H9 (cell line): Measurements from ENCODE around the gene TRIM26. TPM values are rescaled to one million over a fixed set of nuclear protein-coding genes. Genes with fewer than 3 reads are reported as not detected.

ENCODE experiments used
- DNase-seq: peaks from one replicate; pipeline ENCODE4 v3.0.0-alpha.2; 2017
- H2AFZ ChIP-seq: one replicate; pipeline ENCODE4 v1.6.1; 2013; ENCODE audit warnings: mild to moderate bottlenecking, low read length, control low read depth, moderate library complexity
- H2AK5ac ChIP-seq: 2 replicates; pipeline ENCODE4 v1.6.1; 2013; ENCODE audit warnings: low read length, control low read depth, mixed read lengths; ENCODE audit not compliant: insufficient read length
- H2BK120ac ChIP-seq: one replicate; pipeline ENCODE4 v1.6.1; 2013; ENCODE audit warnings: low read depth, mild to moderate bottlenecking, low read length, control low read depth, inconsistent platforms; ENCODE audit not compliant: poor library complexity, severe bottlenecking
- H2BK12ac ChIP-seq: 2 replicates; pipeline ENCODE4 v1.6.1; 2013; ENCODE audit warnings: low read length, control low read depth, mixed read lengths, low read depth; ENCODE audit not compliant: insufficient read length
- H2BK15ac ChIP-seq: 2 replicates; pipeline ENCODE4 v1.6.1; 2013; ENCODE audit warnings: low read depth, low read length, control low read depth
- H2BK20ac ChIP-seq: one replicate; pipeline ENCODE4 v1.6.1; 2013; ENCODE audit warnings: low read depth, mild to moderate bottlenecking, low read length, control low read depth, inconsistent platforms; ENCODE audit not compliant: poor library complexity, severe bottlenecking
- H2BK5ac ChIP-seq: 2 replicates; pipeline ENCODE4 v1.6.1; 2013; ENCODE audit warnings: low read length, control low read depth, mixed read lengths; ENCODE audit not compliant: insufficient read length
- H3K14ac ChIP-seq: 2 replicates; pipeline ENCODE4 v1.6.1; 2013; ENCODE audit warnings: low read length, control low read depth; ENCODE audit not compliant: insufficient read depth
- H3K18ac ChIP-seq: 2 replicates; pipeline ENCODE4 v1.6.1; 2013; ENCODE audit warnings: low read depth, mild to moderate bottlenecking, mixed read lengths, low read length, control low read depth; ENCODE audit not compliant: insufficient read length
- H3K23ac ChIP-seq: 2 replicates; pipeline ENCODE4 v1.6.1; 2013; ENCODE audit warnings: low read length, control low read depth, mixed read lengths, low read depth; ENCODE audit not compliant: insufficient read length
- H3K23me2 ChIP-seq: 2 replicates; pipeline ENCODE4 v1.6.1; 2013; ENCODE audit warnings: low read depth, mild to moderate bottlenecking, mixed read lengths, low read length, control low read depth; ENCODE audit not compliant: insufficient read length, poor library complexity, severe bottlenecking
- H3K27ac ChIP-seq: 2 replicates; pipeline ENCODE4 v1.5.1; 2013; ENCODE audit warnings: low read length, control low read depth, mixed read lengths, low read depth; ENCODE audit not compliant: insufficient read length
- H3K27me3 ChIP-seq: 2 replicates; pipeline ENCODE4 v1.6.1; 2013; ENCODE audit warnings: low read length, control low read depth, inconsistent platforms; ENCODE audit not compliant: insufficient read depth
- H3K4ac ChIP-seq: 2 replicates; pipeline ENCODE4 v1.6.1; 2013; ENCODE audit warnings: low read depth, mild to moderate bottlenecking, control low read depth, inconsistent platforms, low read length, moderate library complexity
- H3K4me1 ChIP-seq: 2 replicates; pipeline ENCODE4 v1.6.1; 2013; ENCODE audit warnings: low read length, control low read depth, inconsistent platforms; ENCODE audit not compliant: insufficient read depth
- H3K4me2 ChIP-seq: 2 replicates; pipeline ENCODE4 v1.6.1; 2013; ENCODE audit warnings: low read length, control low read depth, mixed read lengths; ENCODE audit not compliant: insufficient read length, insufficient read depth
- H3K56ac ChIP-seq: 2 replicates; pipeline ENCODE4 v1.6.1; 2013; ENCODE audit warnings: low read depth, mild to moderate bottlenecking, mixed read lengths, low read length, control low read depth; ENCODE audit not compliant: insufficient read length
- H3K79me1 ChIP-seq: 2 replicates; pipeline ENCODE4 v1.6.1; 2013; ENCODE audit warnings: low read depth, mild to moderate bottlenecking, moderate library complexity, low read length, control low read depth, inconsistent platforms; ENCODE audit not compliant: insufficient read depth, poor library complexity, severe bottlenecking
- H3K79me2 ChIP-seq: 2 replicates; pipeline ENCODE4 v1.6.1; 2013; ENCODE audit warnings: low read length, control low read depth, inconsistent platforms; ENCODE audit not compliant: insufficient read depth
- H3K9ac ChIP-seq: 2 replicates; pipeline ENCODE4 v1.6.1; 2013; ENCODE audit warnings: low read length, control low read depth, mixed read lengths; ENCODE audit not compliant: insufficient read length; ENCODE audit errors: extremely low read depth
- H3K9me3 ChIP-seq: one replicate; pipeline ENCODE4 v1.6.1; 2013; ENCODE audit warnings: low read depth, low read length, inconsistent platforms; ENCODE audit not compliant: control insufficient read depth
- H3T11ph ChIP-seq: one replicate; pipeline ENCODE4 v1.6.1; 2013; ENCODE audit warnings: mild to moderate bottlenecking, low read length, control low read depth, inconsistent platforms
- H4K20me1 ChIP-seq: one replicate; pipeline ENCODE4 v1.6.1; 2013; ENCODE audit not compliant: control insufficient read depth, insufficient read length, insufficient read depth
- H4K5ac ChIP-seq: 2 replicates; pipeline ENCODE4 v1.6.1; 2013; ENCODE audit warnings: low read depth, mild to moderate bottlenecking, mixed read lengths, low read length, control low read depth; ENCODE audit not compliant: insufficient read length
- H4K8ac ChIP-seq: replicated peaks from 2 replicates; pipeline ENCODE4 v1.6.1; 2013; ENCODE audit warnings: low read length, control low read depth, mixed read lengths, low read depth; ENCODE audit not compliant: insufficient read length
- H4K91ac ChIP-seq: 2 replicates; pipeline ENCODE4 v1.6.1; 2013; ENCODE audit warnings: low read depth, mild to moderate bottlenecking, moderate library complexity, mixed read lengths, low read length, control low read depth; ENCODE audit not compliant: insufficient read length
- H3K27ac Mint-ChIP-seq, 3 experiments: 2 replicates in 2 of 3; 3 replicates in 1 of 3; pipeline ENCODE4 v1.8.0; 2020 to 2021; ENCODE audit warnings: mixed read lengths in 3 of 3, mild to moderate bottlenecking in 1 of 3, moderate library complexity in 1 of 3
- H3K27me3 Mint-ChIP-seq: 2 replicates; pipeline ENCODE4 v1.8.0; 2021; ENCODE audit warnings: low read depth, mild to moderate bottlenecking, moderate library complexity, mixed read lengths
- H3K36me3 Mint-ChIP-seq, 3 experiments: 2 replicates in 2 of 3; 3 replicates in 1 of 3; pipeline ENCODE4 v1.8.0; 2020 to 2021; ENCODE audit warnings: low read depth in 3 of 3, mixed read lengths in 3 of 3; ENCODE audit not compliant: insufficient read depth in 1 of 3
- H3K4me1 Mint-ChIP-seq, 2 experiments: 2 replicates each; pipeline ENCODE4 v1.8.0; 2020; ENCODE audit warnings: mixed read lengths in 2 of 2
- H3K4me3 Mint-ChIP-seq, 2 experiments: 2 replicates in 1 of 2; 3 replicates in 1 of 2; pipeline ENCODE4 v1.8.0; 2020 to 2021; ENCODE audit warnings: mild to moderate bottlenecking in 2 of 2, mixed read lengths in 2 of 2, moderate library complexity in 1 of 2
- H3K9me3 Mint-ChIP-seq, 2 experiments: 2 replicates in 1 of 2; 3 replicates in 1 of 2; pipeline ENCODE4 v1.8.0; 2020; ENCODE audit warnings: mild to moderate bottlenecking in 2 of 2, mixed read lengths in 2 of 2, moderate library complexity in 1 of 2
- CTCF ChIP-seq: fragments of 200-600 bp; sonication (generic); conservative IDR thresholded peaks from 3 replicates; pipeline ENCODE4 v1.8.0; 2021; ENCODE audit warnings: antibody characterized with exemption, mild to moderate bottlenecking
- WGBS: extraction: QIAGEN DNeasy Blood & Tissue Kit; methylation state at CpG from one replicate; pipeline ENCODE4 v1.1.7; 2013; ENCODE audit warnings: missing lambda C conversion rate, low lambda C conversion rate, mixed read lengths; ENCODE audit not compliant: insufficient read length; ENCODE audit errors: extremely low coverage; 5-methylcytosine and 5-hydroxymethylcytosine counted together
- total RNA-seq: library from RNA; stranded (reverse); gene quantifications from 2 replicates; pipeline ENCODE4 v1.2.1, GENCODE V29; 2021

Gene TRIM26
- total RNA-seq, 1 experiment from 2014 or later, result 35.8 TPM

- H3K4me1 Mint-ChIP-seq, result peaks cover 2% of the 10 kb centered on the region in 2 experiments; a peak in 1 of 4 replicates
- Histone ChIP-seq H3K14ac (no peak overlapping the region), H3K79me1 (no peaks in the 10 kb centered on the region), H3K4me1 (no peaks in the 10 kb centered on the region), H2AFZ (no peak overlapping the region), H4K91ac (no peak overlapping the region), H2BK12ac (no peak overlapping the region), H3K4ac (no peak overlapping the region), H3K23me2 (no peaks in the 10 kb centered on the region), H3K4me2 (no peak overlapping the region), H3K79me2 (no peaks in the 10 kb centered on the region), H3K56ac (no peak overlapping the region), H3K27me3 (no peaks in the 10 kb centered on the region), H3T11ph (no peak overlapping the region), H3K18ac (no peak overlapping the region), H2BK15ac (no peak overlapping the region), H2BK5ac (no peak overlapping the region), H2AK5ac (no peak overlapping the region), H3K9me3 (no peaks in the 10 kb centered on the region), H2BK20ac (no peak overlapping the region), H4K8ac (no peak overlapping the region), H3K27ac (no peak overlapping the region), H3K9ac (no peak overlapping the region), H4K5ac (no peak overlapping the region), H2BK120ac (no peak overlapping the region), H4K20me1 (no peaks in the 10 kb centered on the region), H3K23ac (no peak overlapping the region)
- no peak overlapping the region for H3K27ac Mint-ChIP-seq
- no peak overlapping the region for H3K4me3 Mint-ChIP-seq
- H3K9me3 Mint-ChIP-seq, result no peaks in the 10 kb centered on the region
- peaks cover 70% of the 10 kb centered on the region for H3K27me3 Mint-ChIP-seq
- TF ChIP-seq CTCF, result no peak
- WGBS, result no CpG with 5 or more reads among the region's 2 CpGs
- H3K36me3 Mint-ChIP-seq, result no peaks in the 10 kb centered on the region
- DNase-seq, result no peak
These were observed 57.5 kb downstream of the TRIM26 start for GRCh38 chr6:30155520-30156261.
